GM12878 (cell line): ENCODE results near the gene ZNF189. TPM values are rescaled to one million over a fixed set of nuclear protein-coding genes. Genes with fewer than 3 reads are reported as not detected.

ENCODE experiments used
- ATAC-seq: fragments of 200-7000 bp; cut with Tn5 transposase; 3 replicates; pipeline ENCODE4 v1.9.1; 2020; ENCODE audit warnings: mild to moderate bottlenecking, moderate library complexity
- BruUV-seq: library from RNA; stranded (reverse); fragments of 400-500 nt; replicated peaks from 2 replicates; lab custom pipeline; 2021; lab: Mats Ljungman, UMichigan
- CTCF ChIA-PET: fragments of 300-600 bp; sonication (Branson Sonifier 250); formaldehyde crosslinking; extraction: SDS; loops from one replicate; lab custom pipeline; 2021; ENCODE audit warnings: inconsistent platforms; lab: Yijun Ruan, JAX
- POLR2A ChIA-PET: fragments of 350-600 bp; formaldehyde crosslinking; extraction: SDS; loops from one replicate; lab custom pipeline; 2021; ENCODE audit warnings: inconsistent platforms; lab: Charles Lee
- RAD21 ChIA-PET: fragments of 300-600 bp; sonication (Branson Sonifier 250); formaldehyde crosslinking; loops from one replicate; lab custom pipeline; 2023; ENCODE audit warnings: antibody characterized with exemption; ENCODE audit not compliant: unreplicated experiment; lab: Charles Lee
- SMC1A ChIA-PET: fragments of 300-600 bp; sonication (Branson Sonifier 250); formaldehyde crosslinking; loops from one replicate; lab custom pipeline; 2023; ENCODE audit not compliant: unreplicated experiment, uncharacterized antibody; lab: Charles Lee
- DNase-seq: peaks from one replicate; pipeline ENCODE4 v3.0.0-alpha.2; 2011; ENCODE audit warnings: low read depth, low spot score
- FAIRE-seq: peaks from 3 replicates; lab custom pipeline; 2011; peaks lifted over from hg19 to GRCh38; lab: Jason Lieb, UNC
- H2AFZ ChIP-seq: 2 replicates; pipeline ENCODE4 v1.6.0; 2011; ENCODE audit warnings: low read depth, low read length, control low read depth; ENCODE audit not compliant: control insufficient read depth
- H3K27ac ChIP-seq: 2 replicates; pipeline ENCODE4 v1.5.1; 2011; ENCODE audit warnings: control low read depth; ENCODE audit not compliant: control insufficient read depth, insufficient read depth
- H3K27me3 ChIP-seq, 2 experiments: replicated peaks in 1 of 2; 2 replicates each; pipeline versions ENCODE4 v1.6.0 to v1.6.1; 2011; ENCODE audit warnings: low read length in 1 of 2; ENCODE audit not compliant: control insufficient read depth in 2 of 2, insufficient read depth in 2 of 2
- H3K36me3 ChIP-seq, 2 experiments: 2 replicates each; pipeline ENCODE4 v1.5.1; 2011; ENCODE audit warnings: low read length in 1 of 2; ENCODE audit not compliant: control insufficient read depth in 2 of 2, insufficient read depth in 2 of 2
- H3K4me1 ChIP-seq: 2 replicates; pipeline ENCODE4 v1.6.1; 2011; ENCODE audit warnings: mild to moderate bottlenecking, low read length, moderate library complexity, mixed read lengths; ENCODE audit not compliant: control insufficient read depth, insufficient read depth
- H3K4me2 ChIP-seq: 2 replicates; pipeline ENCODE4 v1.6.0; 2011; ENCODE audit warnings: control low read depth; ENCODE audit not compliant: control insufficient read depth, insufficient read depth
- H3K4me3 ChIP-seq: fragments of 200-600 bp; sonication (generic); 2 replicates; pipeline ENCODE4 v1.5.1; 2016
- H3K79me2 ChIP-seq: 2 replicates; pipeline ENCODE4 v1.6.0; 2011; ENCODE audit warnings: low read length; ENCODE audit not compliant: control insufficient read depth, insufficient read depth
- H3K9ac ChIP-seq: 2 replicates; pipeline ENCODE4 v1.8.0; 2011; ENCODE audit warnings: low read length, control low read depth, mixed read lengths; ENCODE audit not compliant: control insufficient read depth, insufficient read depth
- H3K9me3 ChIP-seq: replicated peaks from 3 replicates; pipeline ENCODE4 v1.5.1; 2011; ENCODE audit warnings: mild to moderate bottlenecking, low read length; ENCODE audit not compliant: control insufficient read depth, insufficient read depth
- H4K20me1 ChIP-seq: 2 replicates; pipeline ENCODE4 v1.6.0; 2011; ENCODE audit not compliant: control insufficient read depth, insufficient read depth
- BACH1 ChIP-seq: fragments of 450-650 bp; IDR thresholded peaks from 2 replicates; pipeline ENCODE4 v1.6.1; 2017; ENCODE audit warnings: mild to moderate bottlenecking, borderline replicate concordance
- BHLHE40 ChIP-seq, 2 experiments: fragments of 450-650 bp in 1 of 2; IDR thresholded peaks; 2 replicates each; pipeline ENCODE4 v1.6.1; 2011 to 2017; ENCODE audit warnings: low read depth in 2 of 2, borderline replicate concordance in 1 of 2, improper control_type of control experiment in 1 of 2, low read length in 1 of 2, mild to moderate bottlenecking in 1 of 2
- CHD2 ChIP-seq: IDR thresholded peaks from 2 replicates; pipeline ENCODE4 v1.6.1; 2011; ENCODE audit warnings: low read depth, low read length, improper control_type of control experiment, borderline replicate concordance
- EED ChIP-seq: sonication (generic); IDR thresholded peaks from 2 replicates; pipeline ENCODE4 v1.6.1; 2016; ENCODE audit warnings: antibody characterized with exemption, low read depth
- HCFC1 ChIP-seq: fragments of 150-350 bp; IDR thresholded peaks from 2 replicates; pipeline ENCODE4 v1.6.1; 2014; ENCODE audit warnings: low read length
- HDAC2 ChIP-seq: fragments of 200-600 bp; sonication (generic); IDR thresholded peaks from 2 replicates; pipeline ENCODE4 v1.6.1; 2017
- HDGF ChIP-seq: fragments of 450-650 bp; IDR thresholded peaks from 2 replicates; pipeline ENCODE4 v1.6.1; 2016; ENCODE audit warnings: antibody characterized with exemption
- KDM1A ChIP-seq: fragments of 200-600 bp; sonication (generic); IDR thresholded peaks from 2 replicates; pipeline ENCODE4 v1.6.1; 2016; ENCODE audit warnings: borderline replicate concordance
- NFYB ChIP-seq: IDR thresholded peaks from 2 replicates; pipeline ENCODE4 v1.6.1; 2011; ENCODE audit warnings: low read depth, mild to moderate bottlenecking, low read length, improper control_type of control experiment, moderate library complexity; ENCODE audit not compliant: insufficient read depth
- SIX5 ChIP-seq: IDR thresholded peaks from 2 replicates; pipeline ENCODE4 v1.6.1; 2011; ENCODE audit warnings: mild to moderate bottlenecking, low read depth, low read length, moderate library complexity; ENCODE audit not compliant: severe bottlenecking
- SP1 ChIP-seq: IDR thresholded peaks from one replicate; pipeline ENCODE4 v1.6.1; 2011; ENCODE audit warnings: low read depth, low read length
- ZNF384 ChIP-seq: IDR thresholded peaks from 2 replicates; pipeline ENCODE4 v1.6.1; 2012; ENCODE audit warnings: low read depth, mild to moderate bottlenecking, low read length, improper control_type of control experiment, borderline replicate concordance
- ZSCAN29 ChIP-seq: fragments of 450-650 bp; IDR thresholded peaks from 2 replicates; pipeline ENCODE4 v1.6.1; 2017; ENCODE audit warnings: mild to moderate bottlenecking, moderate library complexity
- WGBS: methylation state at CpG from one replicate; pipeline ENCODE4 v1.1.6; 2016; ENCODE audit warnings: low lambda C conversion rate; ENCODE audit not compliant: insufficient replicate concordance, insufficient coverage; ENCODE audit errors: missing lambda C conversion rate; 5-methylcytosine and 5-hydroxymethylcytosine counted together
- in situ Hi-C: fragments of 300-500 bp; cut with MboI; formaldehyde crosslinking; loops from 9 replicates; pipeline ENCODE4 v1.14.3; 2018; ENCODE audit warnings: mixed read lengths
- intact Hi-C: fragments of 100-400 bp; cut with micrococcal nuclease; formaldehyde crosslinking; loops from one replicate; pipeline ENCODE4 v1.14.2; 2022; ENCODE audit not compliant: unreplicated experiment
- polyA plus RNA-seq, 11 experiments: library from polyadenylated mRNA; depleted of rRNA in 4 of 11; unstranded in 6 of 11; stranded (reverse) in 5 of 11; fragments of >200 nt; fragmentation: Nextera tagmentation in 4 of 11; fragmentation: Illumina TruSeq in 1 of 11; extraction: Ambion mirVana in 4 of 11; extraction: Trizol in 1 of 11; gene quantifications; 1 replicate in 1 of 11; 2 replicates in 10 of 11; pipeline versions ENCODE4 v1.2.1 to v1.2.3, GENCODE V29; 2011 to 2016; ENCODE audit warnings: inconsistent platforms in 2 of 11, missing spikeins in 2 of 11, low read depth in 1 of 11
- total RNA-seq, 4 experiments: library from RNA; depleted of rRNA in 3 of 4; stranded (reverse); fragments of >200 nt in 3 of 4; fragmentation: Illumina TruSeq in 1 of 4; extraction: Trizol in 1 of 4; gene quantifications; 2 replicates each; pipeline versions ENCODE4 v1.2.1 to v1.2.3, GENCODE V29; 2013 to 2021
- TF ChIP-seq, protein P1 (sequence below): fragments of 450-650 bp; IDR thresholded peaks from 2 replicates; pipeline ENCODE4 v1.6.1; 2016; ENCODE audit warnings: mild to moderate bottlenecking, moderate library complexity, borderline replicate concordance
- TF ChIP-seq, protein P2 (sequence below): fragments of 450-650 bp; IDR thresholded peaks from 2 replicates; pipeline ENCODE4 v1.6.1; 2016; ENCODE audit warnings: mild to moderate bottlenecking
- TF ChIP-seq, protein P3 (sequence below): fragments of 450-650 bp; IDR thresholded peaks from 2 replicates; pipeline ENCODE4 v1.6.1; 2017; ENCODE audit warnings: mild to moderate bottlenecking

Gene ZNF189
- total and polyA plus RNA-seq, 10 of the 15 experiments (the other 5 are each of a cell fraction or from before 2014, with no cell fraction given) = 3.1 to 12.3 (median 7.4) TPM

DNA sequence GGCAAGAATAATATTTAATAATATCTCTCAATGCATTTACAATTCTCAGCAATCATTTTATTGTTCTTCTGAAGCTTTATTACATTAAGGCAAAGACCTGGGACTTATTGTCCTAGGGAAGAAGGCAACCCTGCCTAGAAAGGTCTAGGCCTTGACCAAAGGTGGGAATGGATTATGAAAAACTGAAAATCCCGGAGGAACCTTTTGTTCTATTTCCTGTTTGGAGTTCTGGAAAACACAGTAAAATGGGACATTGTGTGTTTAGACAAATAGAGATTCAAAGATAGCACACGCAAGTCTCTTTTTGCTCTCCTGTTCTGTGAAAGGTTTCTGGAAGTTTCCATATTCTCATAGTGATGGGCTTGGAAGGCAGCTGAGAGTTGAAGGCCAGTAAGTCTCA, 45.0 kb upstream of the ZNF189 start:
- in situ Hi-C loops = no loop called here
- POLR2A ChIA-PET = no interaction called here
- no peak overlapping the region for H3K4me2 ChIP-seq
- H3K4me3 ChIP-seq = no peak overlapping the region
- no peaks in the 10 kb centered on the region for H3K9me3 ChIP-seq
- ATAC-seq = no peak
- H3K79me2 ChIP-seq = no peaks in the 10 kb centered on the region
- H3K27ac ChIP-seq = no peak overlapping the region
- BruUV-seq = no TSS peak
- CTCF ChIA-PET = no interaction called here
- intact Hi-C loops = no loop called here
- no peaks in the 10 kb centered on the region for H3K36me3 ChIP-seq
- DNase-seq = no peak
- SMC1A ChIA-PET = no interaction called here
- H3K4me1 ChIP-seq = no peaks in the 10 kb centered on the region
- TF ChIP-seq, protein P1, sequence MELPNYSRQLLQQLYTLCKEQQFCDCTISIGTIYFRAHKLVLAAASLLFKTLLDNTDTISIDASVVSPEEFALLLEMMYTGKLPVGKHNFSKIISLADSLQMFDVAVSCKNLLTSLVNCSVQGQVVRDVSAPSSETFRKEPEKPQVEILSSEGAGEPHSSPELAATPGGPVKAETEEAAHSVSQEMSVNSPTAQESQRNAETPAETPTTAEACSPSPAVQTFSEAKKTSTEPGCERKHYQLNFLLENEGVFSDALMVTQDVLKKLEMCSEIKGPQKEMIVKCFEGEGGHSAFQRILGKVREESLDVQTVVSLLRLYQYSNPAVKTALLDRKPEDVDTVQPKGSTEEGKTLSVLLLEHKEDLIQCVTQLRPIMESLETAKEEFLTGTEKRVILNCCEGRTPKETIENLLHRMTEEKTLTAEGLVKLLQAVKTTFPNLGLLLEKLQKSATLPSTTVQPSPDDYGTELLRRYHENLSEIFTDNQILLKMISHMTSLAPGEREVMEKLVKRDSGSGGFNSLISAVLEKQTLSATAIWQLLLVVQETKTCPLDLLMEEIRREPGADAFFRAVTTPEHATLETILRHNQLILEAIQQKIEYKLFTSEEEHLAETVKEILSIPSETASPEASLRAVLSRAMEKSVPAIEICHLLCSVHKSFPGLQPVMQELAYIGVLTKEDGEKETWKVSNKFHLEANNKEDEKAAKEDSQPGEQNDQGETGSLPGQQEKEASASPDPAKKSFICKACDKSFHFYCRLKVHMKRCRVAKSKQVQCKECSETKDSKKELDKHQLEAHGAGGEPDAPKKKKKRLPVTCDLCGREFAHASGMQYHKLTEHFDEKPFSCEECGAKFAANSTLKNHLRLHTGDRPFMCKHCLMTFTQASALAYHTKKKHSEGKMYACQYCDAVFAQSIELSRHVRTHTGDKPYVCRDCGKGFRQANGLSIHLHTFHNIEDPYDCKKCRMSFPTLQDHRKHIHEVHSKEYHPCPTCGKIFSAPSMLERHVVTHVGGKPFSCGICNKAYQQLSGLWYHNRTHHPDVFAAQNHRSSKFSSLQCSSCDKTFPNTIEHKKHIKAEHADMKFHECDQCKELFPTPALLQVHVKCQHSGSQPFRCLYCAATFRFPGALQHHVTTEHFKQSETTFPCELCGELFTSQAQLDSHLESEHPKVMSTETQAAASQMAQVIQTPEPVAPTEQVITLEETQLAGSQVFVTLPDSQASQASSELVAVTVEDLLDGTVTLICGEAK = no peak
- TF ChIP-seq CHD2 (no peak), NFYB (no peak), BHLHE40 (IDR thresholded peaks at IDR 0.05; ENCODE audit: borderline replicate concordance in 1 of 2, low read depth in 2 of 2, low read length in 1 of 2) (no peak), HDAC2 (no peak), BACH1 (no peak), HDGF (no peak), EED (no peak), SP1 (no peak), HCFC1 (no peak), SIX5 (no peak), ZNF384 (no peak), ZSCAN29 (no peak), KDM1A (no peak)
- TF ChIP-seq, protein P2, sequence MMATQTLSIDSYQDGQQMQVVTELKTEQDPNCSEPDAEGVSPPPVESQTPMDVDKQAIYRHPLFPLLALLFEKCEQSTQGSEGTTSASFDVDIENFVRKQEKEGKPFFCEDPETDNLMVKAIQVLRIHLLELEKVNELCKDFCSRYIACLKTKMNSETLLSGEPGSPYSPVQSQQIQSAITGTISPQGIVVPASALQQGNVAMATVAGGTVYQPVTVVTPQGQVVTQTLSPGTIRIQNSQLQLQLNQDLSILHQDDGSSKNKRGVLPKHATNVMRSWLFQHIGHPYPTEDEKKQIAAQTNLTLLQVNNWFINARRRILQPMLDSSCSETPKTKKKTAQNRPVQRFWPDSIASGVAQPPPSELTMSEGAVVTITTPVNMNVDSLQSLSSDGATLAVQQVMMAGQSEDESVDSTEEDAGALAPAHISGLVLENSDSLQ = no peak
- TF ChIP-seq, protein P3, sequence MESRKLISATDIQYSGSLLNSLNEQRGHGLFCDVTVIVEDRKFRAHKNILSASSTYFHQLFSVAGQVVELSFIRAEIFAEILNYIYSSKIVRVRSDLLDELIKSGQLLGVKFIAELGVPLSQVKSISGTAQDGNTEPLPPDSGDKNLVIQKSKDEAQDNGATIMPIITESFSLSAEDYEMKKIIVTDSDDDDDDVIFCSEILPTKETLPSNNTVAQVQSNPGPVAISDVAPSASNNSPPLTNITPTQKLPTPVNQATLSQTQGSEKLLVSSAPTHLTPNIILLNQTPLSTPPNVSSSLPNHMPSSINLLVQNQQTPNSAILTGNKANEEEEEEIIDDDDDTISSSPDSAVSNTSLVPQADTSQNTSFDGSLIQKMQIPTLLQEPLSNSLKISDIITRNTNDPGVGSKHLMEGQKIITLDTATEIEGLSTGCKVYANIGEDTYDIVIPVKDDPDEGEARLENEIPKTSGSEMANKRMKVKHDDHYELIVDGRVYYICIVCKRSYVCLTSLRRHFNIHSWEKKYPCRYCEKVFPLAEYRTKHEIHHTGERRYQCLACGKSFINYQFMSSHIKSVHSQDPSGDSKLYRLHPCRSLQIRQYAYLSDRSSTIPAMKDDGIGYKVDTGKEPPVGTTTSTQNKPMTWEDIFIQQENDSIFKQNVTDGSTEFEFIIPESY = no peak
- no peak for FAIRE-seq
- RAD21 ChIA-PET = no interaction called here
- no peaks in the 10 kb centered on the region for H3K27me3 ChIP-seq
- 0% methylated on average over 2 of the region's 2 CpGs for WGBS
- H2AFZ ChIP-seq = no peak overlapping the region
- H3K9ac ChIP-seq = no peak overlapping the region
- no peaks in the 10 kb centered on the region for H4K20me1 ChIP-seq
